ENCODE data around the gene MLH3.

DNA sequence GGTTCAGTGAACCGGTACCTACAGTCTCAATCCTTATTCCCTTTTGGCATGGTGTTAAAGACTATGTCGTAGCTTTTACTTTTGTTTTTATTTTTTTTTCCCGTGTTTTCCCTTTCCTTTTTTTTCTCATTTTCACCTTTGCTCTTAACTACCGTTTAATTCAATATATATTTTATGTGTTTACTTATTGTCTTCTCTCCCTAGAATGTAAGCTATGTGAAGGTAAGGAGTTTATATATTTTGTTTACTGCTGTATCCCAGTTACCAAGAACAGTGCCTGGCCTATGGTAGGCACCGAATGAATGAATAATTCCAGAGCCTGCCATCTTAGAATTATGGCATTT lies 261 bp upstream of the MLH3 start:
- TF ChIP-seq, protein P1, sequence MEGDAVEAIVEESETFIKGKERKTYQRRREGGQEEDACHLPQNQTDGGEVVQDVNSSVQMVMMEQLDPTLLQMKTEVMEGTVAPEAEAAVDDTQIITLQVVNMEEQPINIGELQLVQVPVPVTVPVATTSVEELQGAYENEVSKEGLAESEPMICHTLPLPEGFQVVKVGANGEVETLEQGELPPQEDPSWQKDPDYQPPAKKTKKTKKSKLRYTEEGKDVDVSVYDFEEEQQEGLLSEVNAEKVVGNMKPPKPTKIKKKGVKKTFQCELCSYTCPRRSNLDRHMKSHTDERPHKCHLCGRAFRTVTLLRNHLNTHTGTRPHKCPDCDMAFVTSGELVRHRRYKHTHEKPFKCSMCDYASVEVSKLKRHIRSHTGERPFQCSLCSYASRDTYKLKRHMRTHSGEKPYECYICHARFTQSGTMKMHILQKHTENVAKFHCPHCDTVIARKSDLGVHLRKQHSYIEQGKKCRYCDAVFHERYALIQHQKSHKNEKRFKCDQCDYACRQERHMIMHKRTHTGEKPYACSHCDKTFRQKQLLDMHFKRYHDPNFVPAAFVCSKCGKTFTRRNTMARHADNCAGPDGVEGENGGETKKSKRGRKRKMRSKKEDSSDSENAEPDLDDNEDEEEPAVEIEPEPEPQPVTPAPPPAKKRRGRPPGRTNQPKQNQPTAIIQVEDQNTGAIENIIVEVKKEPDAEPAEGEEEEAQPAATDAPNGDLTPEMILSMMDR (conservative IDR thresholded peaks at IDR 0.05), result no peak
- no peak for TF ChIP-seq ZFX (IDR thresholded peaks at IDR 0.05)
